ENCODE measurements around the gene FAM204A.

Gene FAM204A

GRCh38 chr10:118330295-118331076 lies 11.6 kb downstream of the FAM204A start:
- DNase-seq (ENCODE audit: low read depth), result peak; percentile 32

- no peak for DNase-seq (ENCODE audit: low read depth)
Observed at GRCh38 chr10:118324140-118324539, 18.0 kb downstream of the FAM204A start.

GRCh38 chr10:118321724-118322575 lies 20.2 kb downstream of the FAM204A start:
- DNase-seq (ENCODE audit: low read depth), result no peak

GRCh38 chr10:118315629-118316028 lies 26.5 kb downstream of the FAM204A start:
- no peak for DNase-seq (ENCODE audit: low read depth)

DNA sequence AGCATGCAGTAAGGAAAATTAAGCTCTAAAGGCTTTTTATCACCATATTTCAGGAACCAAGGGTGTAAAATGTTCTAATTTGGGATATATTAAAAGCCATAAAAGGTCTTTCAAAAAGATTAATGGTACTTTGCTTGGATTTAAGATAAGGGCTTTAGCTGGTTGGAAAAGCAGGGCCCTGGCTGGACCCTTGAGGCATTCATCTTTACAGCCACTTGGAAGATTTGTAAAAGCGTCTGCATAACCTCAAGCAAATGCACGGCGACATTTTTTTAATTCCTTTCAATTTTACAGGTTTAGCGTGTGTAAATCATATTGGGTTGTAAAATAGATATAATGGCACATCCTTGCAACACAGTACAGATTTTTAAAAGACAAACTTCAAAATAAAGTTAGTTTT lies 27.2 kb downstream of the FAM204A start:
- no peak for DNase-seq (ENCODE audit: low read depth)

DNA sequence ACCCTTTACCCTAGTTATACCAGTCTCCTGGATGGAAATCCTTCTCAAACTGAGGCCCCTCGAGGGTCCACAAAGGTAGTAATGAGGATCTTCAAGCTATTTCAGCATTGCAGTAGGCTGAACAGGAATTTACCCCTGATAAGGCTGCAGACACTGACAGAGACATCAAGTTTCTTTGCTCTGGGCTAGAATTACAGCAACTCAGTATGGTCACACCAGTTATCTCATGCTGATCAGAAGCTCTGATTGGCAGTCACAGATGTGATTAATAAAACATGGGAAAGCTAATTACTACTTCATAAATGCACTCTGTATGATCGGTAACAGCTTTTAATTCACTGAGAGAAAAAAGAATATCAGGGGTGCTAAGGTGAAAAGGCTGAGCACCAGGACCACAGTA lies 30.6 kb downstream of the FAM204A start:
- DNase-seq (ENCODE audit: low read depth), result no peak

GRCh38 chr10:118310822-118311221 lies 31.3 kb downstream of the FAM204A start:
- DNase-seq (ENCODE audit: low read depth), result peak; percentile 5

DNA sequence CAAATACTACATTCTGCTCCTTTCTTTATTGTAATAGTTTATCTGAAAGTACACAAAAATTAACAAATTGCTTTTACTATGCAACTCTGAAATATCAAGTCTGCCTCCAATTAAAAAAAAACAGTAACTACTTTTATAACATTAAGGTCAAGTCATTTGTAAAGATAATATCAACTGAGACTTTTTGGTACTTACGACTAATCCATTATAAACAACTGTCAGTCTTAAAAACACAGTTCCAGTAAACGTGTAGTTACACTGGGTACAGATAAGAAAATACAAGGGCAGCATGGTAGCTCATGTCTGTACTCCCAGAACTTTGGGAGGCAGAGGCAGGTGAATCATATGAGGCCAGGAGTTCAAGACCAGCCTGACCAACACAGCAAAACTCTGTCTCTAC lies 32.2 kb downstream of the FAM204A start:
- no peak for DNase-seq (ENCODE audit: low read depth)

GRCh38 chr10:118308664-118309063 lies 33.5 kb downstream of the FAM204A start:
- no peak for DNase-seq (ENCODE audit: low read depth)

GRCh38 chr10:118307859-118308258 lies 34.3 kb downstream of the FAM204A start:
- no peak for DNase-seq (ENCODE audit: low read depth)

DNA sequence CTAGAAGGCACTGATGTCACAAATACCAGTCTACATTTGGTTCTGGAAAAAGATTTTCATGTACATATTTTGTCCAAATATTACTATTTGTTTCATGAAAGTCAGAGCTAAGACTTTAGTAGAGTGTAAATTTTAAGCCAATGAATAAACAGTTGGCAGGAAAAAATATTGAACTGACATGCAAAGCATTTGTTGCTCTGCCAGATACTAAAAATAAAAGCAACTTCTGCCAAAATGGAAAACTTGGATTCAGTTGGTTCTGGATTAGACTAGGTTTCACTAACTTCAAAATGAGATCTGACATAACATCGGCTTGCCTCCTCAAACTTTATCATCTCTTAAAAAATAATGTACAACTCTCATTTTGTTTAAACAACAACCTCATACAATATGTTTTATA lies 34.9 kb downstream of the FAM204A start:
- DNase-seq (ENCODE audit: low read depth), result no peak

GRCh38 chr10:118305730-118306129 lies 36.4 kb downstream of the FAM204A start:
- DNase-seq (ENCODE audit: low read depth), result no peak

- DNase-seq (ENCODE audit: low read depth), result no peak
Observed at GRCh38 chr10:118304521-118304920, 37.6 kb downstream of the FAM204A start.

DNA sequence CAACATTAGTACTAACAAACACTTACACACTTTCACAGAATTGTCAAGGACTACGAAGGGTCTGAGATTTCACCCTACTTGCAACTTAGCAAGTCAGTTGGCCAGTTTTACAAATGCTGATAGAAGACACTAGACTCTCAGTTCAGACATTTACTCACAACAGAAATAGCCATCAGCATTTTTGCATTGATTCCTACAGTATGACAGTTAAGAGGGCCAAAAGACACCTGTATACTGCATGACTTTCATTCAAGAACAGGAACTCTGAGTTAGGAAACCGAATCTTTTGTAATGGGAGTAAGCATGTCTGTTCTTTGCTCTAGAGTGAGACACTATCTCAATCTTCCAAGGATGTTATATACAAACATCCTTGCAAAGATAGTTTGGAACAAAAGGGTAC lies 40.9 kb downstream of the FAM204A start:
- DNase-seq (ENCODE audit: low read depth), result no peak

DNA sequence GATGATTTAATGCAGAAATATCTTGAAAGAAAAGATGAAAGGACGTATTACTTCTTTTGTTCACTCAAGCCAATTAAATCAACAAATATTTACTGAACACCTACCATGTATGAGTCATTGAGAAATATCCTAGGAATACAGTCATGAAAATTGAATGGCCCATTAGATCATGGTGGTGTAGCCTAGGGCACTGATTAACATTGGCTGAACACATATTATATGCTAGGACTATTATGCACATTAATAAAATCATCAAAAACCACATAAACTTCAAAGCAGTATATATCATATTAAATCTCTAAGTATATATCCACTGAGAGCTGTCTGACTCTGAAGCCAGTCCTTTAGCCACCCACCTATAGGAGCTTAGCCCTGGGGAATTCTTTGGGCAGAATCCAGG lies 41.8 kb downstream of the FAM204A start:
- no peak for DNase-seq (ENCODE audit: low read depth)

GRCh38 chr10:118298787-118299186 lies 43.3 kb downstream of the FAM204A start:
- DNase-seq (ENCODE audit: low read depth), result no peak

DNA sequence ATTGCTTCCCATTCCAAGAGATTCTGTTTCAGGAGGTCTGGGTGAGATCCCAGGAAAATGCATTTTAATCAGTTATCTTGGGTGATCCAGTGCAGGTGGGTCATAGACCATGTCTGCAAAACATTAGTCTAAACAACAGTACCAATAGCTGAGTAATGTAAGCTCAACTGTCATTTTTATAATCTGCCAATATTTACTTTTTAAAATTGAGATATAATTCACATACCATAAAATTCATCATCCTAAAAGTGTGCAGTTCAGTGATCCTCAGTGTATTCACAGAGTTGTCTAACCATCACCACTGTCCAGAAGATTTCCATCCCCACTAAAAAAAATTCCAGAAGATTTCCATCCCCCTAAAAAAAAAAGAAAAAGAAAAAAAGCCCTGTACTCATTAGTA lies 51.0 kb downstream of the FAM204A start:
- no peak for DNase-seq (ENCODE audit: low read depth)

DNA sequence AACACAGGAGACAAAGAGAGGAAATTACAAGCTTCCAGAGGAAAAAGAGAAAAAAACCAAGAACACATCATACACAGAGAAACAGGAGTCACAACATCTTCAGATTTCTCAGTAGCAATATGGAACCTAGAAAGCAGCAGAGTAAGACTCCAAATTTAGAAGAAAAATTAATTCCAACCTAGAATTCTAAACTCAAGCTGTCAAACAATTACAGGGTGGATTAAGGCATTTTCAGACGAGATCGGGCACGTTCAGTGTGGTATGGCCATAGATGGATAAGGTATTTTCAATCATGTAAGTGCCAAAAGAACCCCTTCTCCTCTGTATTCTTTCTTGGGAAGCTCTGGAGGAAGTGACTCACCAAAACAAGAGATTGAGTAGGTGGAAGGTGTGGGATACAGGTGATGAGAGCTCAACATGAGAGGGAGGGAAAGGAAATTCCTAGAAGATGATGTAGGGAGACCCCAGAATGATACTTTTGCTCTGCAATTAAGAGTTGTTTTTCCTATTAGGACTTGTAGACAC lies 51.6 kb downstream of the FAM204A start:
- no peak for DNase-seq (ENCODE audit: low read depth)

- no peak for DNase-seq (ENCODE audit: low read depth)
Observed at GRCh38 chr10:118287076-118287806, 54.9 kb downstream of the FAM204A start.

GRCh38 chr10:118286051-118286838 lies 55.9 kb downstream of the FAM204A start:
- DNase-seq (ENCODE audit: low read depth), result no peak

GRCh38 chr10:118282670-118283069 lies 59.5 kb downstream of the FAM204A start:
- DNase-seq (ENCODE audit: low read depth), result no peak

GRCh38 chr10:118278649-118279048 lies 63.5 kb downstream of the FAM204A start:
- no peak for DNase-seq (ENCODE audit: low read depth)

Data from amniotic epithelial cell (primary cell).